ENCODE measurements around the gene ARID4B. TPM values are rescaled to one million over a fixed set of nuclear protein-coding genes. Genes with fewer than 3 reads are reported as not detected.
"Not testable (repeated sequence)": the region's sequence is repeated elsewhere in the genome, so short reads cannot be mapped to it uniquely, and the experiment has no call there.

ARID4B gene
- total RNA-seq, 4 donors from 2014 or later: 11.5 to 18.8 (median 16.5) TPM

GRCh38 chr1:235368428-235368827, 40.4 kb upstream of the ARID4B start:
- DNase-seq (no peak), ATAC-seq (no peak)
- in situ Hi-C loops (cut with MboI; ENCODE audit: low sequenced_read_pairs in 4 of 4) (no loop called here), intact Hi-C loops (cut with DNase I; ENCODE audit: low total_unique reads) (loop anchor here (5.0 kb wide), 1 partner anchor 134 kb away; the partner anchor contains the start of gene B3GALNT2)
- Histone ChIP-seq H3K36me3 (no peaks in the 10 kb centered on the region), H3K4me3 (peak overlapping the region; percentile 63 to 83 (median 76)), H3K27ac (peak overlapping the region; percentile 85 to 93 (median 88)), H3K4me1 (peaks cover 2 to 4% of the 10 kb centered on the region in 2 donors), H3K9me3 (no peaks in the 10 kb centered on the region), H3K27me3 (no peaks in the 10 kb centered on the region)
- TF ChIP-seq POLR2A (IDR thresholded peaks at IDR 0.05): no peak
- TF ChIP-seq CTCF (IDR thresholded peaks at IDR 0.05 in 4 of 5, conservative IDR thresholded peaks at IDR 0.05 in 1 of 5): no peak

GRCh38 chr1:235367000-235367908, 39.3 kb upstream of the ARID4B start, which contains the start of gene TBCE:
Gene TBCE (plus strand): TSS chr1:235367427. CDS start chr1:235380050, 12,623 bp downstream.
- Histone ChIP-seq H3K4me3 (peak within 1 kb of the TSS; percentile 63 to 83 (median 76)), H3K9me3 (no peaks in the 10 kb centered on the region), H3K4me1 (peaks cover 2 to 4% of the 10 kb centered on the region in 2 donors), H3K27ac (peak within 1 kb of the TSS; percentile 85 to 93 (median 88)), H3K27me3 (no peaks in the 10 kb centered on the region), H3K36me3 (no peaks in the 10 kb centered on the region)
- TF ChIP-seq POLR2A (IDR thresholded peaks at IDR 0.05) (peak; percentile 86 to 94), CTCF (IDR thresholded peaks at IDR 0.05 in 4 of 5, conservative IDR thresholded peaks at IDR 0.05 in 1 of 5) (peak in 2 of 5 experiments; percentile 17 to 19)
- ATAC-seq (peak; percentile 99 to 100), DNase-seq (peak; percentile 96 to 98)
- intact Hi-C loops (cut with DNase I; ENCODE audit: low total_unique reads) (loop anchor here (1.0 to 5.0 kb wide), 3 partner anchors 39 to 135 kb away; partner anchors contain the start of genes ARID4B, B3GALNT2 and GGPS1), in situ Hi-C loops (cut with MboI; ENCODE audit: low sequenced_read_pairs in 4 of 4) (no loop called here)

GRCh38 chr1:235366286-235366685, 38.3 kb upstream of the ARID4B start:
- Histone ChIP-seq H3K27me3 (no peaks in the 10 kb centered on the region), H3K36me3 (no peaks in the 10 kb centered on the region), H3K4me1 (peaks cover 2 to 4% of the 10 kb centered on the region in 2 donors), H3K4me3 (no peak overlapping the region), H3K27ac (peak overlapping the region; percentile 85 to 93 (median 88)), H3K9me3 (no peaks in the 10 kb centered on the region)
- TF ChIP-seq POLR2A (IDR thresholded peaks at IDR 0.05): no peak
- TF ChIP-seq CTCF (IDR thresholded peaks at IDR 0.05 in 4 of 5, conservative IDR thresholded peaks at IDR 0.05 in 1 of 5): no peak
- in situ Hi-C loops (cut with MboI; ENCODE audit: low sequenced_read_pairs in 4 of 4) (no loop called here), intact Hi-C loops (cut with DNase I; ENCODE audit: low total_unique reads) (loop anchor here (2.0 to 5.0 kb wide), 2 partner anchors 51 to 136 kb away; partner anchors contain the start of gene B3GALNT2)
- DNase-seq (no peak), ATAC-seq (no peak)

- ATAC-seq: not testable (repeated sequence)
Observed at GRCh38 chr1:235364189-235364588, 36.2 kb upstream of the ARID4B start.

GRCh38 chr1:235358899-235359298, 30.9 kb upstream of the ARID4B start:
- Histone ChIP-seq H3K4me3 (no peak overlapping the region), H3K36me3 (no peaks in the 10 kb centered on the region), H3K4me1 (no peaks in the 10 kb centered on the region), H3K9me3 (no peaks in the 10 kb centered on the region), H3K27ac (no peak overlapping the region), H3K27me3 (no peaks in the 10 kb centered on the region)
- in situ Hi-C loops (cut with MboI; ENCODE audit: low sequenced_read_pairs in 4 of 4) (no loop called here), intact Hi-C loops (cut with DNase I; ENCODE audit: low total_unique reads) (no loop called here)
- no peak for DNase-seq
- no peak for ATAC-seq
- TF ChIP-seq CTCF (IDR thresholded peaks at IDR 0.05 in 4 of 5, conservative IDR thresholded peaks at IDR 0.05 in 1 of 5): no peak
- no peak for TF ChIP-seq POLR2A (IDR thresholded peaks at IDR 0.05)

More at GRCh38 chr1:235364189-235364588, 36.2 kb upstream of the ARID4B start:
- H3K27ac ChIP-seq; H3K9me3 ChIP-seq; H3K4me3 ChIP-seq; H3K27me3 ChIP-seq; DNase-seq; in situ Hi-C loops (cut with MboI; ENCODE audit: low sequenced_read_pairs in 4 of 4); intact Hi-C loops (cut with DNase I; ENCODE audit: low total_unique reads); H3K4me1 ChIP-seq; H3K36me3 ChIP-seq: not testable (repeated sequence)
